Lower leg skin (tissue), 4 donors: ENCODE data around the gene SYNGAP1. TPM values are rescaled to one million over a fixed set of nuclear protein-coding genes. Genes with fewer than 3 reads are reported as not detected.

ENCODE experiments used
- DNase-seq, 2 donors: peaks; one replicate each; pipeline ENCODE4 v3.0.0-alpha.2; 2019; ENCODE audit warnings: low spot score in 2 of 2
- H3K4me3 ChIP-seq: fragments of 200-600 bp; sonication (generic); 2 replicates; pipeline ENCODE4 v1.5.1; 2017; ENCODE audit warnings: mild to moderate bottlenecking, low read depth; ENCODE audit not compliant: poor library complexity, severe bottlenecking
- CTCF ChIP-seq, 3 donors: fragments of 450-650 bp; IDR thresholded peaks; one replicate each; pipeline ENCODE4 v1.5.1; 2016; ENCODE audit warnings: antibody characterized with exemption in 3 of 3, mild to moderate bottlenecking in 3 of 3, moderate library complexity in 2 of 3
- POLR2A ChIP-seq, 2 donors: fragments of 450-650 bp; IDR thresholded peaks; one replicate each; pipeline ENCODE4 v1.6.1; 2016 to 2017; ENCODE audit warnings: antibody characterized with exemption in 2 of 2, mild to moderate bottlenecking in 1 of 2, moderate library complexity in 1 of 2
- WGBS, 2 donors: methylation state at CpG; one replicate each; pipeline ENCODE4 v1.1.5; 2018; 5-methylcytosine and 5-hydroxymethylcytosine counted together
- intact Hi-C: fragments of 100-400 bp; cut with DNase I; formaldehyde crosslinking; loops from one replicate; pipeline ENCODE4 v1.15.0; 2023; ENCODE audit warnings: low total_unique reads
- total RNA-seq, 4 donors: library from RNA; depleted of rRNA; stranded (reverse); fragments of >200 nt; gene quantifications; one replicate each; pipeline ENCODE4 v1.1.0, GENCODE V29; 2016

Gene SYNGAP1
- total RNA-seq, 4 donors from 2014 or later, result 7.5 to 21.1 (median 9.4) TPM

- 76 to 87% methylated on average over 14 of the region's 14 CpGs for WGBS, 2 donors
- intact Hi-C loops, result no loop called here
Observed at GRCh38 chr6:33413241-33414120, 6.4 kb upstream of the SYNGAP1 start.

GRCh38 chr6:33414592-33415271 is 5.1 kb upstream of the SYNGAP1 start:
- 72 to 76% methylated on average over 12 of the region's 12 CpGs for WGBS, 2 donors
- TF ChIP-seq CTCF (IDR thresholded peaks at IDR 0.05) (no peak), POLR2A (IDR thresholded peaks at IDR 0.05) (no peak)
- intact Hi-C loops, result no loop called here
- no peak for DNase-seq
- no peak overlapping the region for H3K4me3 ChIP-seq

More at GRCh38 chr6:33413241-33414120, 6.4 kb upstream of the SYNGAP1 start:
- no peak overlapping the region for H3K4me3 ChIP-seq
- no peak for DNase-seq
- TF ChIP-seq CTCF (IDR thresholded peaks at IDR 0.05), result no peak
- TF ChIP-seq POLR2A (IDR thresholded peaks at IDR 0.05), result no peak

- WGBS, 2 donors, result 76 to 80% methylated on average over 9 of the region's 9 CpGs
- no peak for TF ChIP-seq POLR2A (IDR thresholded peaks at IDR 0.05)
- no peak for TF ChIP-seq CTCF (IDR thresholded peaks at IDR 0.05)
- no peak overlapping the region for H3K4me3 ChIP-seq
- DNase-seq, result no peak
- intact Hi-C loops, result no loop called here
Observed at GRCh38 chr6:33415831-33416230, 4.0 kb upstream of the SYNGAP1 start.

- DNase-seq, result no peak
- TF ChIP-seq CTCF (IDR thresholded peaks at IDR 0.05), result no peak
- TF ChIP-seq POLR2A (IDR thresholded peaks at IDR 0.05), result no peak
- intact Hi-C loops, result no loop called here
- 51 to 57% methylated on average over 12 of the region's 12 CpGs for WGBS, 2 donors
- H3K4me3 ChIP-seq, result no peak overlapping the region
Observed at GRCh38 chr6:33416386-33417127, 3.3 kb upstream of the SYNGAP1 start.

GRCh38 chr6:33417128-33417902 is 2.5 kb upstream of the SYNGAP1 start:
- TF ChIP-seq POLR2A (IDR thresholded peaks at IDR 0.05) (no peak), CTCF (IDR thresholded peaks at IDR 0.05) (no peak)
- WGBS, 2 donors, result 0 to 2% methylated on average over 25 of the region's 25 CpGs
- peak in 1 of 2 donors; percentile 84 for DNase-seq
- H3K4me3 ChIP-seq, result peak overlapping the region; percentile 30
- intact Hi-C loops, result no loop called here
